Liver (tissue), 9 donors: ENCODE data around the gene NLGN1. TPM values are rescaled to one million over a fixed set of nuclear protein-coding genes. Genes with fewer than 3 reads are reported as not detected.

Experiments used
- DNase-seq: peaks from one replicate; pipeline ENCODE4 v3.0.0-alpha.2; 2017; ENCODE audit warnings: low spot score
- H3K27ac ChIP-seq, 2 donors: one replicate each; pipeline ENCODE4 v1.7.0; 2013; ENCODE audit warnings: inconsistent platforms in 2 of 2, low read length in 2 of 2, control low read depth in 1 of 2, low read depth in 1 of 2, mild to moderate bottlenecking in 1 of 2
- H3K27me3 ChIP-seq, 4 donors: one replicate each; pipeline versions ENCODE4 v1.6.1 to v1.7.0; 2013; ENCODE audit warnings: low read length in 3 of 4, inconsistent platforms in 1 of 4, mild to moderate bottlenecking in 1 of 4, moderate library complexity in 1 of 4; ENCODE audit not compliant: control insufficient read depth in 4 of 4, insufficient read depth in 4 of 4
- H3K36me3 ChIP-seq, 4 donors: one replicate each; pipeline versions ENCODE4 v1.6.1 to v1.7.0; 2013; ENCODE audit warnings: low read length in 3 of 4, mild to moderate bottlenecking in 3 of 4, low read depth in 1 of 4, moderate library complexity in 1 of 4; ENCODE audit not compliant: control insufficient read depth in 4 of 4, insufficient read depth in 3 of 4
- H3K4me1 ChIP-seq, 4 donors: one replicate each; pipeline versions ENCODE4 v1.6.1 to v1.7.0; 2013; ENCODE audit warnings: low read length in 3 of 4, mild to moderate bottlenecking in 3 of 4, moderate library complexity in 1 of 4; ENCODE audit not compliant: control insufficient read depth in 4 of 4, insufficient read depth in 4 of 4
- H3K4me3 ChIP-seq, 3 donors: one replicate each; pipeline versions ENCODE4 v1.6.1 to v1.7.0; 2013; ENCODE audit warnings: low read length in 3 of 3, control low read depth in 1 of 3, low read depth in 1 of 3, mild to moderate bottlenecking in 1 of 3
- H3K9ac ChIP-seq, 2 donors: one replicate each; pipeline ENCODE4 v1.7.0; 2013; ENCODE audit warnings: low read length in 2 of 2, mild to moderate bottlenecking in 2 of 2, moderate library complexity in 2 of 2, control low read depth in 1 of 2, low read depth in 1 of 2
- H3K9me3 ChIP-seq, 4 donors: one replicate each; pipeline versions ENCODE4 v1.6.1 to v1.7.0; 2013; ENCODE audit warnings: low read length in 3 of 4; ENCODE audit not compliant: control insufficient read depth in 4 of 4
- EGR1 ChIP-seq, 2 donors: IDR thresholded peaks; 2 replicates each; pipeline ENCODE4 v1.6.1; 2016 to 2018; ENCODE audit warnings: antibody characterized with exemption in 2 of 2, low read depth in 2 of 2
- HNF4A ChIP-seq, 2 donors: conservative IDR thresholded peaks; 2 replicates each; pipeline ENCODE4 v1.6.1; 2016; ENCODE audit warnings: antibody characterized with exemption in 2 of 2, mild to moderate bottlenecking in 2 of 2
- HNF4G ChIP-seq: IDR thresholded peaks from 2 replicates; pipeline ENCODE4 v1.6.1; 2016; ENCODE audit warnings: antibody characterized with exemption
- WGBS: extraction: QIAGEN DNeasy Blood & Tissue Kit; methylation state at CpG from one replicate; pipeline ENCODE4 v1.1.7; 2013; 5-methylcytosine and 5-hydroxymethylcytosine counted together
- polyA plus RNA-seq, 2 donors: library from polyadenylated mRNA; stranded (reverse) in 1 of 2; unstranded in 1 of 2; fragments of 200-250 nt in 1 of 2; fragments of >200 nt in 1 of 2; fragmentation: Nextera tagmentation in 1 of 2; extraction: Ambion mirVana in 1 of 2; gene quantifications; one replicate each; pipeline versions ENCODE4 v1.2.1 to v1.2.3, GENCODE V29; 2013 to 2015
- total RNA-seq, 2 donors: library from RNA; depleted of rRNA; stranded (reverse); fragments of >200 nt; gene quantifications; one replicate each; pipeline ENCODE4 v1.2.3, GENCODE V29; 2014
- TF ChIP-seq, protein P1 (sequence below): IDR thresholded peaks from 2 replicates; pipeline ENCODE4 v1.6.1; 2016; ENCODE audit warnings: antibody characterized with exemption
- TF ChIP-seq, protein P2 (sequence below): IDR thresholded peaks from 2 replicates; pipeline ENCODE4 v1.6.1; 2016; ENCODE audit warnings: antibody characterized with exemption, mild to moderate bottlenecking
- TF ChIP-seq, protein P3 (sequence below): fragments of 150-350 bp; IDR thresholded peaks from 2 replicates; pipeline ENCODE4 v1.5.1; 2017; ENCODE audit warnings: improper control_type of control experiment, low read depth, low read length; ENCODE audit not compliant: missing input control
- donor health status: healthy.
- donor health status: healthy.
- donor health status: healthy.
- donor health status: healthy.
- donor health status: healthy.

Gene NLGN1
- total and polyA plus RNA-seq, 4 donors: 0.02 to 0.67 (median 0.37) TPM; not detected in 1

GRCh38 chr3:174330303-174330702 is 932.8 kb downstream of the NLGN1 start:
- H3K9me3 ChIP-seq: no peaks in the 10 kb centered on the region
- no peak overlapping the region for H3K9ac ChIP-seq
- H3K4me1 ChIP-seq: no peaks in the 10 kb centered on the region
- TF ChIP-seq HNF4G: no peak
- TF ChIP-seq, protein P1, sequence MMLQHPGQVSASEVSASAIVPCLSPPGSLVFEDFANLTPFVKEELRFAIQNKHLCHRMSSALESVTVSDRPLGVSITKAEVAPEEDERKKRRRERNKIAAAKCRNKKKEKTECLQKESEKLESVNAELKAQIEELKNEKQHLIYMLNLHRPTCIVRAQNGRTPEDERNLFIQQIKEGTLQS: no peak
- TF ChIP-seq, protein P2, sequence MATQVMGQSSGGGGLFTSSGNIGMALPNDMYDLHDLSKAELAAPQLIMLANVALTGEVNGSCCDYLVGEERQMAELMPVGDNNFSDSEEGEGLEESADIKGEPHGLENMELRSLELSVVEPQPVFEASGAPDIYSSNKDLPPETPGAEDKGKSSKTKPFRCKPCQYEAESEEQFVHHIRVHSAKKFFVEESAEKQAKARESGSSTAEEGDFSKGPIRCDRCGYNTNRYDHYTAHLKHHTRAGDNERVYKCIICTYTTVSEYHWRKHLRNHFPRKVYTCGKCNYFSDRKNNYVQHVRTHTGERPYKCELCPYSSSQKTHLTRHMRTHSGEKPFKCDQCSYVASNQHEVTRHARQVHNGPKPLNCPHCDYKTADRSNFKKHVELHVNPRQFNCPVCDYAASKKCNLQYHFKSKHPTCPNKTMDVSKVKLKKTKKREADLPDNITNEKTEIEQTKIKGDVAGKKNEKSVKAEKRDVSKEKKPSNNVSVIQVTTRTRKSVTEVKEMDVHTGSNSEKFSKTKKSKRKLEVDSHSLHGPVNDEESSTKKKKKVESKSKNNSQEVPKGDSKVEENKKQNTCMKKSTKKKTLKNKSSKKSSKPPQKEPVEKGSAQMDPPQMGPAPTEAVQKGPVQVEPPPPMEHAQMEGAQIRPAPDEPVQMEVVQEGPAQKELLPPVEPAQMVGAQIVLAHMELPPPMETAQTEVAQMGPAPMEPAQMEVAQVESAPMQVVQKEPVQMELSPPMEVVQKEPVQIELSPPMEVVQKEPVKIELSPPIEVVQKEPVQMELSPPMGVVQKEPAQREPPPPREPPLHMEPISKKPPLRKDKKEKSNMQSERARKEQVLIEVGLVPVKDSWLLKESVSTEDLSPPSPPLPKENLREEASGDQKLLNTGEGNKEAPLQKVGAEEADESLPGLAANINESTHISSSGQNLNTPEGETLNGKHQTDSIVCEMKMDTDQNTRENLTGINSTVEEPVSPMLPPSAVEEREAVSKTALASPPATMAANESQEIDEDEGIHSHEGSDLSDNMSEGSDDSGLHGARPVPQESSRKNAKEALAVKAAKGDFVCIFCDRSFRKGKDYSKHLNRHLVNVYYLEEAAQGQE: no peak
- no peak for TF ChIP-seq HNF4A (conservative IDR thresholded peaks at IDR 0.05)
- TF ChIP-seq EGR1 (IDR thresholded peaks at IDR 0.05; ENCODE audit: low read depth in 2 of 2): no peak
- TF ChIP-seq, protein P3, sequence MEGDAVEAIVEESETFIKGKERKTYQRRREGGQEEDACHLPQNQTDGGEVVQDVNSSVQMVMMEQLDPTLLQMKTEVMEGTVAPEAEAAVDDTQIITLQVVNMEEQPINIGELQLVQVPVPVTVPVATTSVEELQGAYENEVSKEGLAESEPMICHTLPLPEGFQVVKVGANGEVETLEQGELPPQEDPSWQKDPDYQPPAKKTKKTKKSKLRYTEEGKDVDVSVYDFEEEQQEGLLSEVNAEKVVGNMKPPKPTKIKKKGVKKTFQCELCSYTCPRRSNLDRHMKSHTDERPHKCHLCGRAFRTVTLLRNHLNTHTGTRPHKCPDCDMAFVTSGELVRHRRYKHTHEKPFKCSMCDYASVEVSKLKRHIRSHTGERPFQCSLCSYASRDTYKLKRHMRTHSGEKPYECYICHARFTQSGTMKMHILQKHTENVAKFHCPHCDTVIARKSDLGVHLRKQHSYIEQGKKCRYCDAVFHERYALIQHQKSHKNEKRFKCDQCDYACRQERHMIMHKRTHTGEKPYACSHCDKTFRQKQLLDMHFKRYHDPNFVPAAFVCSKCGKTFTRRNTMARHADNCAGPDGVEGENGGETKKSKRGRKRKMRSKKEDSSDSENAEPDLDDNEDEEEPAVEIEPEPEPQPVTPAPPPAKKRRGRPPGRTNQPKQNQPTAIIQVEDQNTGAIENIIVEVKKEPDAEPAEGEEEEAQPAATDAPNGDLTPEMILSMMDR: no peak
- H3K27ac ChIP-seq: no peak overlapping the region
- H3K4me3 ChIP-seq: no peak overlapping the region
- peaks cover 0 to 3% (median 0%) of the 10 kb centered on the region in 4 donors for H3K27me3 ChIP-seq
- H3K36me3 ChIP-seq: no peaks in the 10 kb centered on the region
- no peak for DNase-seq

- Histone ChIP-seq H3K27ac (no peak overlapping the region), H3K36me3 (no peaks in the 10 kb centered on the region), H3K9me3 (no peaks in the 10 kb centered on the region), H3K27me3 (peaks cover 0 to 3% (median 0%) of the 10 kb centered on the region in 4 donors), H3K4me1 (no peaks in the 10 kb centered on the region), H3K9ac (no peak overlapping the region), H3K4me3 (no peak overlapping the region)
- no peak for DNase-seq
- 61% methylated on average over 6 of the region's 6 CpGs for WGBS
- TF ChIP-seq, protein P2: no peak
Observed at GRCh38 chr3:174331095-174331800, 933.7 kb downstream of the NLGN1 start.
